ENCODE data around the gene PTGDS.

PTGDS gene

DNA sequence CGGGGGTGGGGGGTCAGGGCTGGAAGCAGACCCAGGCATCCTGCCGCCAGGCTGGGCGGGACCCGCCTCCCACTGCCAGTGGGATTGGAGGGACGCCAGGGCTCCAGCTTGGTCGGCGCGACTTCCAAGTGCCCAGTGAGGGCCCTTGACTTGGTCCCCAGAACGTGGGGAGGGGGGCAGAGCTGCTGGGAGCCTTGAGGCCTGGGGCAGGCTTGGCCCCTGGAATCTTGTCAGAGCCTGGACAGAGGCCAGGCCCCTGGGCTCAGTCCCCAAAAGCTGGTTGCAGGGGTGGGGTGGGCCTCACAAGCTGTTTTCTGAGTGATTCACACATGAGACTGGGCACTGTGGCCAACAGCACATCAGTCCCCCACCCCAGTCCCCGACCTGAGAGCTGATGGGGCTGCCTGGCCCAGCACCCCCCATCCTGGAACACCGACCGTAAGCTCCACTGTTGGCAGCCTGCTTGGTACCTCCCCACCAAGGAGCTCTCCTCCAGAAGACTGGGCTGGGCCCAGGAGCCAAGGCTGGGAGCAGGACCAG, 18.5 kb downstream of the PTGDS start:
- no peak overlapping the region for H3K4ac ChIP-seq (ENCODE audit: low read length)
- no peak overlapping the region for H3K4me3 ChIP-seq (ENCODE audit: low read length in 2 of 2)
- H2AK5ac ChIP-seq (ENCODE audit: low read depth, low read length) = peak overlapping the region; percentile 88

DNA sequence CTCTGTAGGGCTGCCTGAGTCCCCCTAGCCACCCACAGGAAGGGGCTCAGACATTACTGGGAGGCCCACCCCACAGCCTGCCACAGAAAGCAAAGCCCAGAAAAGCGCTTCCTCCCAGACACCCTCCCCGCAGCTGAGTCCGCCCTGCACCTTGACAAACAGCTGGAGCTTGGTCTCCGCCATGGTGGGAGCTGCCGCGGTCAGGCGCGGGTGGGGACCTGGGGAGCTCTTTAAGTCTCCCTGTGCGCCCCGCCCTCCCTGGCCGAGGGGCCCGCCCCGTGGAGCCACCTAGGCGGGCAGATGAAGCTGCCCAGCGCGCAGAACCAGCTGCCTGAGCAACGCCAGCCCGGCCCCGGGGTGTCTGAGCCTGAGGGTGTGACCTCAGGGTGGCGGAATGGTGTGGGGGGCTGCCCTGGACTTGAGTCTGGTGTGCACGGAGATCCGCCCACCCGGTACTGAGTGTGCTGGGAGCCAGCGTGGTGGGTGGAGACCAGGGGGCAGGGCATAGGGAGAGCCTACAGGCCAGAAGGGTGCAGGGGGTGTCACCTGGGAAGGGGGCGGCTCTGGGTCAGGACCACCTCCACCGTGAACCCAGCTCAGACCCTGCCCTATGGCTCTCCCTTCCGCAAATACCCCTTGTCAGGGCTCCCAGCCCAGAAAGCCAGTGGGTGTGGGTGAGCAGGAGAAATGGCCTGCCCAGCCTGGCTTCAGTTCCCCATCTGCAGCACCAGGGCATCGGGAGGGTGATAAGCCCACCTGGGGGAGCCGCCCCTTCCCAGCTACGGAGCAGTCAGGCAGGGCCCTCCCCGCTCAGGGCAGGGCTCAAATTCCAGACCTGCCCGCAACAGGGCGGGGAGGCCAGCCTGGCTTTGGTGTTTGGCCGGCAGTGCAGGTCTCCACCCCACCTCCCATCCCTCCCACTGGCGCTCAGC, 19.3 kb downstream of the PTGDS start, which contains the start of gene CLIC3:
Gene CLIC3, minus strand, starts transcription at position 208 of the 932 bp plus-strand sequence. Its CDS starts 25 bp downstream, at position 183.
- Histone ChIP-seq H2BK120ac (ENCODE audit: low read depth, low read length) (no peak within 1 kb of the TSS), H3K9ac (ENCODE audit: low read depth, low read length, poor library complexity) (peak within 1 kb of the TSS; percentile 81), H2BK5ac (ENCODE audit: low read length) (peak within 1 kb of the TSS; percentile 11), H3K4me3 (ENCODE audit: low read length in 2 of 2) (peak within 1 kb of the TSS in 1 of 2 donors; percentile 23), H3K14ac (ENCODE audit: low read length) (peak within 1 kb of the TSS; percentile 85), H3K4ac (ENCODE audit: low read length) (no peak within 1 kb of the TSS), H2BK12ac (ENCODE audit: low read length) (peak within 1 kb of the TSS; percentile 22), H2BK15ac (ENCODE audit: low read length) (peak within 1 kb of the TSS; percentile 96), H3K36me3 (replicated peaks in 1 of 2; ENCODE audit: control insufficient read depth in 2 of 2, insufficient read depth in 2 of 2, low read length in 2 of 2) (peaks cover 6 to 15% of the 10 kb centered on the region in 2 donors), H3K79me1 (ENCODE audit: low read depth, low read length) (peaks cover 9% of the 10 kb centered on the region), H3K27ac (replicated peaks; ENCODE audit: low read length) (no peak within 1 kb of the TSS), H3K18ac (ENCODE audit: low read length) (peak within 1 kb of the TSS; percentile 92), H2AFZ (ENCODE audit: low read length) (no peak within 1 kb of the TSS), H3K27me3 (ENCODE audit: control insufficient read depth in 3 of 3, insufficient read depth in 3 of 3, low read depth in 1 of 3, low read length in 3 of 3) (peaks cover 0 to 5% (median 0%) of the 10 kb centered on the region in 3 experiments), H2AK5ac (ENCODE audit: low read depth, low read length) (peak within 1 kb of the TSS; percentile 88), H4K8ac (ENCODE audit: low read depth, low read length) (peak within 1 kb of the TSS; percentile 43), H3K4me2 (ENCODE audit: insufficient read depth, low read length, poor library complexity, severe bottlenecking) (peak within 1 kb of the TSS; percentile 56), H3K9me3 (replicated peaks in 1 of 2; ENCODE audit: control insufficient read depth in 2 of 2, insufficient read depth in 1 of 2, low read depth in 1 of 2, low read length in 2 of 2) (no peaks in the 10 kb centered on the region), H3K4me1 (ENCODE audit: control insufficient read depth in 2 of 2, insufficient read depth in 1 of 2, low read depth in 1 of 2, low read length in 2 of 2) (peaks cover 9 to 19% of the 10 kb centered on the region in 2 donors), H3K23ac (ENCODE audit: low read depth, low read length, poor library complexity) (peak within 1 kb of the TSS; percentile 68), H4K91ac (ENCODE audit: low read depth, low read length, poor library complexity) (no peak within 1 kb of the TSS)
- no peak for DNase-seq (ENCODE audit: low spot score)
- WGBS, 2 donors (ENCODE audit: extremely low coverage in 2 of 2, insufficient read length in 2 of 2, insufficient replicate concordance in 1 of 2) = no CpG with 5 or more reads among the region's 35 CpGs

More for the DNA sequence above, 18.5 kb downstream of the PTGDS start:
- Histone ChIP-seq H2BK15ac (ENCODE audit: low read length) (peak overlapping the region; percentile 81), H3K9ac (ENCODE audit: low read depth, low read length, poor library complexity) (no peak overlapping the region), H2BK5ac (ENCODE audit: low read length) (peak overlapping the region; percentile 11), H4K8ac (ENCODE audit: low read depth, low read length) (no peak overlapping the region), H3K4me1 (ENCODE audit: control insufficient read depth in 2 of 2, insufficient read depth in 1 of 2, low read depth in 1 of 2, low read length in 2 of 2) (peaks cover 9 to 19% of the 10 kb centered on the region in 2 donors), H3K14ac (ENCODE audit: low read length) (no peak overlapping the region), H2BK12ac (ENCODE audit: low read length) (no peak overlapping the region), H3K79me1 (ENCODE audit: low read depth, low read length) (peaks cover 9% of the 10 kb centered on the region), H3K9me3 (replicated peaks in 1 of 2; ENCODE audit: control insufficient read depth in 2 of 2, insufficient read depth in 1 of 2, low read depth in 1 of 2, low read length in 2 of 2) (peaks cover 3 to 6% of the 10 kb centered on the region in 2 donors), H3K36me3 (replicated peaks in 1 of 2; ENCODE audit: control insufficient read depth in 2 of 2, insufficient read depth in 2 of 2, low read length in 2 of 2) (peaks cover 6 to 15% of the 10 kb centered on the region in 2 donors), H4K91ac (ENCODE audit: low read depth, low read length, poor library complexity) (no peak overlapping the region), H2AFZ (ENCODE audit: low read length) (no peak overlapping the region), H3K4me2 (ENCODE audit: insufficient read depth, low read length, poor library complexity, severe bottlenecking) (no peak overlapping the region), H3K27ac (replicated peaks; ENCODE audit: low read length) (no peak overlapping the region), H2BK120ac (ENCODE audit: low read depth, low read length) (no peak overlapping the region), H3K18ac (ENCODE audit: low read length) (peak overlapping the region; percentile 92), H3K27me3 (ENCODE audit: control insufficient read depth in 3 of 3, insufficient read depth in 3 of 3, low read depth in 1 of 3, low read length in 3 of 3) (peaks cover 0 to 5% (median 0%) of the 10 kb centered on the region in 3 experiments), H3K23ac (ENCODE audit: low read depth, low read length, poor library complexity) (no peak overlapping the region)
- no CpG with 5 or more reads among the region's 12 CpGs for WGBS, 2 donors (ENCODE audit: extremely low coverage in 2 of 2, insufficient read length in 2 of 2, insufficient replicate concordance in 1 of 2)
- no peak for DNase-seq (ENCODE audit: low spot score)

DNA sequence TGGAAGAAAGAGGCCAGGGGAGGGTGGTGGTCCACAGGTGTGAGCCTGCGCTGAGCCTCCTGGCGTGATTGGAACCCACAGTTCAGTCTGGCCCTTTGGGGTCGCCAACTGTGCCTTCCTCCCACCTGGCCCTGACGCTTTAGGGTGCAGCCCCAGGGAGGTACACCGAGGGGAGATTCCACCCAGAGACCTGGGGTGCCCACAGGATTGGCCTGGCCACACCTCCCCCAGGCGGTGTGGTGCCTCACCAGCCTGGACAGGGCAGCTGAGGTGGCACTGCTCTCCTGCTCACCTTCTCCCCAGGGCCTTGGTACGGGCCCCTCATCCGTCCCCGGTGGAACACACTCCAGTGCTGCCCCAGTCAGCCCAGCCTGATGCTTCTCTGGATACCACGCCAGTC, 20.1 kb downstream of the PTGDS start:
- Histone ChIP-seq H3K4me3 (ENCODE audit: low read length in 2 of 2) (no peak overlapping the region), H2AK5ac (ENCODE audit: low read depth, low read length) (peak overlapping the region; percentile 88), H4K91ac (ENCODE audit: low read depth, low read length, poor library complexity) (no peak overlapping the region), H3K4ac (ENCODE audit: low read length) (no peak overlapping the region), H3K9ac (ENCODE audit: low read depth, low read length, poor library complexity) (peak overlapping the region; percentile 12), H3K27me3 (ENCODE audit: control insufficient read depth in 3 of 3, insufficient read depth in 3 of 3, low read depth in 1 of 3, low read length in 3 of 3) (peaks cover 0 to 5% (median 0%) of the 10 kb centered on the region in 3 experiments), H3K23ac (ENCODE audit: low read depth, low read length, poor library complexity) (peak overlapping the region; percentile 65), H3K14ac (ENCODE audit: low read length) (peak overlapping the region; percentile 21), H4K8ac (ENCODE audit: low read depth, low read length) (no peak overlapping the region), H2BK120ac (ENCODE audit: low read depth, low read length) (no peak overlapping the region), H3K27ac (replicated peaks; ENCODE audit: low read length) (no peak overlapping the region), H2AFZ (ENCODE audit: low read length) (no peak overlapping the region), H3K9me3 (replicated peaks in 1 of 2; ENCODE audit: control insufficient read depth in 2 of 2, insufficient read depth in 1 of 2, low read depth in 1 of 2, low read length in 2 of 2) (no peaks in the 10 kb centered on the region), H3K18ac (ENCODE audit: low read length) (peak overlapping the region; percentile 92), H2BK5ac (ENCODE audit: low read length) (peak overlapping the region; percentile 10), H3K4me1 (ENCODE audit: control insufficient read depth in 2 of 2, insufficient read depth in 1 of 2, low read depth in 1 of 2, low read length in 2 of 2) (peaks cover 9 to 19% of the 10 kb centered on the region in 2 donors), H3K79me1 (ENCODE audit: low read depth, low read length) (peaks cover 8% of the 10 kb centered on the region), H2BK12ac (ENCODE audit: low read length) (peak overlapping the region; percentile 0), H3K4me2 (ENCODE audit: insufficient read depth, low read length, poor library complexity, severe bottlenecking) (no peak overlapping the region), H2BK15ac (ENCODE audit: low read length) (peak overlapping the region; percentile 96), H3K36me3 (replicated peaks in 1 of 2; ENCODE audit: control insufficient read depth in 2 of 2, insufficient read depth in 2 of 2, low read length in 2 of 2) (peaks cover 6 to 15% of the 10 kb centered on the region in 2 donors)
- no peak for DNase-seq (ENCODE audit: low spot score)
- no CpG with 5 or more reads among the region's 10 CpGs for WGBS, 2 donors (ENCODE audit: extremely low coverage in 2 of 2, insufficient read length in 2 of 2, insufficient replicate concordance in 1 of 2)

DNA sequence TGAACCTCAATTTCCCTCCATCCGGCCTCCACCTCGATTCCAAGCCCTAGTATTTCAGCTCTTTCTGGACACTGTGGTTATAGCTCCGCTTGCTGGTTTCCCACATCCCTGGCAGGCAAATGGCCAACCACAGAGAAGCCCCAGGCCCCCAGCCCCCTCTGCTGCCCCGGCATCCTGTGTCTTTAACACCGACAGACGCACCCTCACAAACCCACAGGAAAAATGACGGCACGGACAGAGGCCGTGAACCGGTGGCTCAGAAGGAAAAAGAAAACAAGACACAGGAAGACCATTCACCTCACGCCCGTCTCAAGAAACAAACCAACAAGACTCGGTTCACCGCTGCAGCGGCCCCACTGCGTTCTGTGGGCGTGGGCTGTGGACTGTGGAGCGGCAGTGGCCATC, 20.5 kb downstream of the PTGDS start:
- Histone ChIP-seq H3K4me3 (ENCODE audit: low read length in 2 of 2) (no peak overlapping the region), H2AK5ac (ENCODE audit: low read depth, low read length) (peak overlapping the region; percentile 61), H3K23ac (ENCODE audit: low read depth, low read length, poor library complexity) (peak overlapping the region; percentile 95), H3K18ac (ENCODE audit: low read length) (no peak overlapping the region), H3K4ac (ENCODE audit: low read length) (no peak overlapping the region), H4K91ac (ENCODE audit: low read depth, low read length, poor library complexity) (no peak overlapping the region), H3K27ac (replicated peaks; ENCODE audit: low read length) (no peak overlapping the region), H3K36me3 (replicated peaks in 1 of 2; ENCODE audit: control insufficient read depth in 2 of 2, insufficient read depth in 2 of 2, low read length in 2 of 2) (peaks cover 6 to 15% of the 10 kb centered on the region in 2 donors), H2BK5ac (ENCODE audit: low read length) (peak overlapping the region; percentile 10), H2BK12ac (ENCODE audit: low read length) (no peak overlapping the region), H3K79me1 (ENCODE audit: low read depth, low read length) (peaks cover 4% of the 10 kb centered on the region), H3K4me2 (ENCODE audit: insufficient read depth, low read length, poor library complexity, severe bottlenecking) (no peak overlapping the region), H3K4me1 (ENCODE audit: control insufficient read depth in 2 of 2, insufficient read depth in 1 of 2, low read depth in 1 of 2, low read length in 2 of 2) (peaks cover 9 to 19% of the 10 kb centered on the region in 2 donors), H3K27me3 (ENCODE audit: control insufficient read depth in 3 of 3, insufficient read depth in 3 of 3, low read depth in 1 of 3, low read length in 3 of 3) (peaks cover 0 to 5% (median 0%) of the 10 kb centered on the region in 3 experiments), H2BK15ac (ENCODE audit: low read length) (peak overlapping the region; percentile 96), H3K9me3 (replicated peaks in 1 of 2; ENCODE audit: control insufficient read depth in 2 of 2, insufficient read depth in 1 of 2, low read depth in 1 of 2, low read length in 2 of 2) (no peaks in the 10 kb centered on the region), H2AFZ (ENCODE audit: low read length) (no peak overlapping the region), H3K9ac (ENCODE audit: low read depth, low read length, poor library complexity) (peak overlapping the region; percentile 44), H3K14ac (ENCODE audit: low read length) (no peak overlapping the region), H4K8ac (ENCODE audit: low read depth, low read length) (no peak overlapping the region), H2BK120ac (ENCODE audit: low read depth, low read length) (no peak overlapping the region)
- DNase-seq (ENCODE audit: low spot score) = no peak
- WGBS, 2 donors (ENCODE audit: extremely low coverage in 2 of 2, insufficient read length in 2 of 2, insufficient replicate concordance in 1 of 2) = no CpG with 5 or more reads among the region's 18 CpGs
